ENCODE results near the gene SLC35F3.
"Not testable (repeated sequence)": the region's sequence is repeated elsewhere in the genome, so short reads cannot be mapped to it uniquely, and the experiment has no call there.

SLC35F3 gene

DNA sequence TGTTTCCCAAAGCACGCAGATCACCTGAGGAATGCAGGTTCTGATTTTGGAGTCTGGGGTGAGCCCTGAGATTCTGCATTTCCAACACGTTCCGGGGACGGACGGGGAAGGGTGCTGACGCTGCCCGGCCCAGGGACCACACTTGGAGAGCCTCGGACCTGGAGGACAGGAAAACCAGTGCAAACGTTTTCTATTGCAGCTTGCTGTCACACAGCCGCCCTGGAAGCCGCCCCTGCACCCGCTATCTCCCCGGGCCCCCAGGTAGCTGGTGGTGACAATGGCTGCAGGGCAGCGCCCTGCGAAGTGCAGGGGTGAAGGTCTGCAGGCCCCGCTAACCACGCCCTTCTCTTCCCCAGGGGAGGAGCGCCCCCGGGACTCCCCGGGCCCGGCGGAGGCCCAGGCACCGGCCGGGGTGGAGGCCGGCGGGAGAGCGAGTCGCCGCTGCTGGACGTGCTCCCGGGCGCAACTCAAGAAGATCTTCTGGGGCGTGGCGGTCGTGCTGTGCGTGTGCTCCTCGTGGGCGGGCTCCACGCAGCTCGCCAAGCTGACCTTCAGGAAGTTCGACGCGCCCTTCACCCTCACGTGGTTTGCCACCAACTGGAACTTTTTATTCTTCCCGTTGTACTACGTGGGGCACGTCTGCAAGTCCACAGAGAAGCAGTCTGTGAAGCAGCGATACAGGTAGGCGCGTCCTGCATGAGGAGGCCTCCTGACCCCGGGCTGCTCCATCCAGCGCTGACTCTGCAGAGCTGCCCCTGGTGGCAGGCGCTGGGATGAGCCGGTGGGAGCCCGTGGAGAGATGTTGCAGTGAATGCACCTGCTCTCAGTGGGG lies 326.8 kb downstream of the SLC35F3 start:
- DNase-seq: no peak

DNA sequence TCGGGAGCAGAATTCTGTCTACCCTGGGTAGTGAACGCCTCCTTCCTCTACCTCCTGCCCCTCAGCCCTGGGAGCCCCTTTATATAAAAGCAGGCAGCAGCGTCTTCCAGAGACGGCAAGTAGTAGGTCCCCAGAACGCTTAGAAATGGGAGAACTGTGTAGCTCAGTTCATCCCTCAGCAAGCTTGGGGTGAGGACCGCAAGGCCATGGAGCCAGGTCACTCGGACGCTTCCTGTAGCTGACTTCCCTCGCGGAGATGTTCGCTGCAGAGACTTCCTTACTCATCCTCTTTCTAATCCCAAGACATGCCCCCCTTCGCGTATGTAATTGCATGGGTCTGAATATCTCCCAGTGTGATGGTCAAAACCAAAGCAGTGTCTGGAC lies 327.4 kb downstream of the SLC35F3 start:
- no peak for DNase-seq

DNA sequence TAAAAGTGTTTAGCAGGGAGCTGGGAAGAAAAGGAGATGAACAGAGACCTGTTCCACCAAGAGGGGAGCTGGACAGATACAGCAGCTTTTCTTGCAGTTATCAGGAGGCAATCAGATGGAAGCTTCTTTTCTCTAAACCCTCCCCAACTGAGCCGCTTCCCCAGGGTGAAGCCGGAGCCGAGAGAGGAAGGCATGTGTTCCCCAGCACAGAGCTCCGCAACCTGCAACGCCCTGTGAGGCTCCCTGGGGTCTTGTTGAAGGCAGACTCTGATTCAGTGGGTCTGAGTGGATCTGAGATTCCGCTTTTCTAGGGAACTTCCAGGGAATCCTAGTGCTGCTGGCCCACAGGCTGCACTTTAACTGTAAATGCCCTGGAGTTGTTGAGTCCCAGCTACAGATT lies 329.7 kb downstream of the SLC35F3 start:
- DNase-seq: no peak

DNA sequence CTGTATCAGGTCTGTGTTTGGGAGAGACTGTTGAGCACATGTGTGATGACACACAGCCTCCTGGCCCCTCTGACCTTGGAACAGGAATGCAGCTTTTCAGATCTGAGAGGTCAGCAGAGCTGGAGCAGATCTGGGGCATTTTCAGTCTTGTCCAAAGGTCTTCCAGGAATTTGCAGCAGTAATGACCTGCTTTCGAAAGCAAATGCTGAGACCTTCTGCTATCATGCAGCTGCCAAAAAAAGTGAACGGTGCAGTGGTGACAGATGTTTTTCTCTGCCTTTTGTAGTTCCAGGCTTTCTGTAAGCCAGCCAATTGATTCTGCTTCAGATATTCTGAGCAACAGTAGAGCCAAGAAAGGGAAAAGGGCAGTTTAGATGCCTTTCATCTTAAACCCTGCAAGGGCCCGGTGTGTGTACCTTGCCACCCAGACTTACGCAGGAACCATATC lies 331.0 kb downstream of the SLC35F3 start:
- DNase-seq: no peak

DNA sequence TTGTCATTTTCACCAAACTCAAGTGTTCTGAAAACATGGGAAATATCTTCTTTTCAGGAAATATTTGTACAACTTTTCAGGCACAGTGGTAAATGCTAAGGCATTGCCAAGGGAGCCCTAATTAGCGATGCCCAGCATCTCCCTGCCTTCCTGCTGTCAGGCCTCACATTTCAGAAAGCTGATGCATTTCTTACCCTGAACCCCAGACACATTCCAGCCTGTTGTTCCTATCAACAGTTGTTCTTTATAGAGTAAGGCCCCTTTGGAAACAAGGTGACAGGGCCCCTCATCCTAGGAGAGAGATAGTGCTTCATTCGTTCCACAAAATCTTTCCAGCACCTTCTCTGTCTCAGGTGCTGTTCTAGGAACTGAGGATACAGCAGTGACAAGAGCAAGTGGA lies 332.9 kb downstream of the SLC35F3 start:
- no peak for DNase-seq

DNA sequence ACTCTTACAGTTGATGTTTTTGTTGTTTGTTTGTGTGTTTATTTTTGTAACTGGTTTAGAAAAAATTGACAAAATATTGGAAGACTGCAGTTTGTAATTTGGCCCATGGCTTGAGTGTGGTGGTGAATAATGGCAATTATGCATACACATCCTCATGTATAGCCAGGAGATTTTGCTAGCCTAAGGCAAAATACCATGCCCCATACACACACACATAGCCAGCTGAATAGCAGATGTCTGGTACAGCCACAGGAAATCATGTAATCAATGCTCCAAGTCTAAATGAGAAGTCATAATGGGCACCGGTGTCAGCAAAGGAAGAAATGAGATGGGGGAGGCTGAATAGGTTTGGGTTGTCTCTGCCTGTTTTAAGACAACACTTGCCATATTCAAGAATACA lies 333.6 kb downstream of the SLC35F3 start:
- DNase-seq: no peak

DNA sequence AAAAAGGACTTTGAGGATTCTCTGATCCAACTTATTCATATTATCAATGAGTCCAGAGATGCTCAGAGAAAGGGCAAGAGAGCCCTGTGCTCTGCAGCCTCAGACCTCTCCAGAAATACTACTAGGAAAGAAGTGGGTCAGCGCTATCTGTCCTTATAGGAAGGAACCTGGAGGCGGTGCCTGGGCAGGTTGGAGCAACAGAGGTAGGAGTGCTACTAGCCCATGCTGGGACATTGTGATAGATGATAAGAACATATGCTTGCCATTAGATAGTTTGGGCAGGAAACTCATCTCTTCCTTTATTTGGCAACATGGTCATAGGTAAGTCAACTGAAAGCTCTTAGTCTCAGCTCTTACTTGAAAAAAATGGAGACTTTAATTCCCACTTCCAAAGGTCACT lies 335.0 kb downstream of the SLC35F3 start:
- no peak for DNase-seq

DNA sequence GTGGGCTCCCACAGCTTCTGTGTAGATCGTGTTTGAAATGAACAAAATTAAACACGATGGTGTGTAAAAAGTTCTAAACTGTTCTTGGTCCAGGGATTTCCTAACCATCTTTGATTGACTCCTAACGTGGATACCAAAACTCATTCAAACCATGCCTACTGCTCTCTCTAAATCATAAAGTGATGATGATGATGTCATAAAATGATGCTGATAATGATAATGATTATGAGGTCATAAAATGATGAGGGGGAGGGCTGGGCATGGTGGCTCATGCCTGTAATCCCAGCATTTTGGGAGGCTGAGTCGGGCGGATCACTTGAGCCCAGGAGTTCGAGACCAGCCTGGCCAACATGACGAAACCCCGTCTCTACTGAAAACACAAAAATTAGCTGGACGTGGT lies 335.5 kb downstream of the SLC35F3 start:
- DNase-seq: no peak

DNA sequence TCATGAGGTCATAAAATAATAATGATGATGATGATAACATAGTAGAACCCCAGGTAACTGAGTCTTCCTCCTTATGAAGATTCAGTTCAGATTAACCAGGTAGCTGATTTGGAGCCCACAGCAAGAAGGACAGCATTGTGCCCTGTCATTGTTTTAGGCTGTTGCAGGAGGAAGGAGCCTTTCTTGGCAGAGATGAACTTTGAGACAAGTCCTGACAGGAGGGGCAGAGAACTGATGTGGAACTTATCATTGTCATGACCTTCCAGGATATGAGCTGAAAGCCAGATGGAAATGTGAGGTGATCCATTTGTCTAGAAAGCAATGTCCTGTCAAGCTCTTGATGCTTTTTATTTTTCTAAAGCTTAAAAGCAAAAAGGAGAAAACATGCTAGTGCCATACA lies 336.2 kb downstream of the SLC35F3 start:
- no peak for DNase-seq

DNA sequence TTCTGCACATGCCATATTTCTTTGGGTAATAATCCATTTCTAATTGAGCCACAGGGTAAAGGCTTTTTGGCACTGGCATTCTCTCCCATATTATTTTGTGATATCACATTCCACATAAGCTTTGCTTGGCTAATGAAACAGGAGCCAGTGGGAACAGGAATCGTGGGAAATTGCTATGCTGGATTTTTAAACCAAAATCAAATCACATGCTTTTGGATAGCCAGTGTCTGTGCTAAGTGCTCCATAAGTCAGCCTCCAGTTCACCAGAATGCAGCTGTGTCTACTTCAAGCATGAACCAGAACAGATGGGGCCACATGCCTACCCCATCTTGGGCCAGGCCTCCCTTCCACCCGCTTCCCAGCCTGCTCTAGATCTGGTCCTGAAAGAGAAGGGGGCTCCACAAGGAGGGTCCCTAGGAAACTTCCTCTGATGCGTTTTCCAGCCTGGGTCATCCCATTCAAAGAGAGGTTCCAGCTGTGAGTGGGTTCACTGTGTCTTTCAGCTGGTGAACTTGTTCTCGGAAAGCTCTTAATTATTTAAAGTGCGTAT lies 337.5 kb downstream of the SLC35F3 start:
- DNase-seq: no peak

DNA sequence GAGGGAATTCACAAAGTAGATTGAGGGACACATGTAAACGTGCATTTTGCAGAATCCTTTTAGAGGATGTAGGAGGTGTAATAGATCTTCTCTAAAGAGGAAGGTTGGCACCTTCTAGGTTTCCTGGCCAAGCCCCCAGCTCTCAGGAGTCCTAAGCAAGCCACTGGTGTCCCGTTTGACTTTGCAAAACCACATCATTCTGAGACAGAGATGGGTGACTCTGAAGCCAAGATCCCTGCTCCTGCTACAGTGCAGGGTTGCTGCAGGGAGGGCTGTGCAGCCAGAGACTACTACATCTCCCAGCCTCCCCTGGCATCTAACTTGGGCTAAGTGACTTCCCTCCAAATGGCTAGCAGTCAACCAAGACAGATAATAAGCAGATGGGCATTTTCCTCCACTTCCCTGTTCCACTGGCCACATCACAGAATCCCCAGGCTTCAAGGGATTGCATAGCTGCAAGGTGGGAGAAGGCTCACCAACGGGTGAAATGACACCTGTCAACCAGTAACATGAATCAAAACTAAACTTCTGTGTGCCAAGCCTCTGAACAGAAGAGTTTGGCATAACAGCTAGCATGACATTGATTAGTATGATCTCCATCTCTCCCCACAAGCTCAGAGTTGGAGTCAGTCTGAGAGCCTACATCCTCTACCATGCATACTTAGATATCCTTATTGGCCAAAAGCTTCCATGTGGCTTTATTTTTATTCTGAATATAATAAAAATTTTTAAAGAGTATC lies 339.2 kb downstream of the SLC35F3 start:
- DNase-seq: no peak

DNA sequence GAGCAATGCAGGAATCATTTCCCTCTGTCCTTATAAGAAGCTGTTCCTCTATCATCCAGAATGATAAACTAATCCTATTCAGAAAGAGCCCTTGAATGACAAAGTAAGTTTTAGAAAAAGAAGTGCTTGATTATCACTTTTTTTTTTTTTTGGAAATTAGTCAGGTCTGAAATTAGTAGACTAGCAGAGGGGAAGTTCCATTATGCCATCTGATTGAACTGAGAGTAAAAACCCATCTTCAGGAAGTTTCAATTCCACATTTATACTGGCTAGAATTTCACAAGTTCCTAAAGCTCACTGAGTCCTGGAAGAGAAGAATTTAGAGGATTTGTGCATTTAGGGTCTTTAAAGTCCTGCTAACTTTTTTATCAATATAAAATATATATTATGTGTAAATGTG lies 340.0 kb downstream of the SLC35F3 start:
- no peak for DNase-seq

DNA sequence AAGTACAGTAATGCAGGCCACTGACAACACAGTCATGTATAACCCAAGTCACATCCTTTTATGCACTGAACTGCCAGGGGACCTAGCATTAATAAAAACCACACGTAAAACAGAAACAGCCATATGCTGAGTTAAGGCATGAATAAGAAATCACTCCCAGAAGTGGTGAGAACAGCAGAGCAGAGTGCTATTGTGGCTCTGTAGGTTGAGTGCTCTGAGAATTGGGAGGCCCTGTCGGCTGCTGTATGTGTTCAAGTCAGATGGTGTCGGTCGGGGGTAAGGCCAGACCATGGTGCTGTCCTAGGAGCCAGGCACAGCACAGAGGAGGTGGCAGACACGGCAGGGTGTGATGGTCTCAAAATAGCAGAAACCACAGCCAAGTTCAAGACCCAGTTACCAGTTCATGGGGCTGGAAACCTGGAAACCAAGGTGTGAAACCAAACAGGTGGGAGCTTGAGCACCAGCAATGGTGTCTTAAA lies 342.2 kb downstream of the SLC35F3 start:
- no peak for DNase-seq

DNA sequence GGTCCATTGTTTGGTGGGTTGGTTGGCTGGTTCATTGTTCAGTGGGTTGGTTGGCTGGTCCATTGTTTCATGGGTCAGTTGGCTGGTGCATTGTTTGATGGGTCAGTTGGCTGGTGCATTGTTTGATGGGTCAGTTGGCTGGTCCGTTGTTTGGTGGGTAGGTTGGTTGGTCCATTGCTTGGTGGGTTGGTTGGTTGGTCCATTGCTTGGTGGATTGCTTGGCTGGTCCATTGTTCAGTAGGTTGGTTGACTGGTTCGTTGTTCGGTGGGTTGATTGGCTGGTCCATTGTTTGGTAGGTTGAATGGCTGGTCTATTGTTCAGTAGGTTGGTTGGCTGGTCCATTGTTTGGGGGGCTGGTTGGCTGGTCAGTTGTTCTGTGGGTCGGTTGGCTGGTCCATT lies 343.3 kb downstream of the SLC35F3 start:
- DNase-seq: not testable (repeated sequence)

DNA sequence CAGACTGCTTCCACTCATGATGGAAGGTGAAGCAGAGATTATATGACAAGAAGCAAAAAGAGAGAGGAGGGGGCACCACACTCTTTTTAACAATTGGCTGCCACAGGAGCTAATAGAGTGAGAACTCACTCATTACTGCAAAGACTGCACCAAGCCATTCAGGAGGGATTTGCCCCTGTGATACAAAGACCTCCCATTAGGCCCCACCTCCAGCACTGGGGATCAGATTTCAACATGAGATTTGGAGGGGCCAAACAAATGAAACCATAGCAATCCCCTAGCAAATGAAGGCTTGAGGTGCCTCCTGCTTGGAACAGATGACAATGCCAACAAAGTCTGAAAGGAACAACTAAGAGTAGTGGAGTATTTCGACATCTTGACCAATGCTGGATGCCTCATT lies 346.3 kb downstream of the SLC35F3 start:
- DNase-seq: no peak

DNA sequence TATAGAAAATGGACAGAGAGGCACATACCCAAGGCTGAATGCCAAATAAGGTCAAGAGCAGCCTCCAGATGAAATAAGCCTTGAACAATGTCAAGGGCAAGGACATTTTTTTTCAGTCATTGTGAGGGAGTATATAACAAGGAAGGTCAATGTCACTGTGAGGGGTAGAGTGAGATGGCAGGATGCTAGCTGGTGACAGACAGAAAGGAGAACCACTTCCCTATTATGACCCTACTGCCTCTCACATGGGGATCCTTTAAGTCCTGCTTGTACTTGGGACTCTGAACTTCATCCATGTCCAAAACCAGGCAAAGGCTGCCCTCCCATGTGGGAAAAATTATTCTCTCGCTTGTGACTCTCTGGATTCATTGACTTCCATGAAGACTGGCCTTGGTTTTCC lies 349.3 kb downstream of the SLC35F3 start:
- DNase-seq: no peak

DNA sequence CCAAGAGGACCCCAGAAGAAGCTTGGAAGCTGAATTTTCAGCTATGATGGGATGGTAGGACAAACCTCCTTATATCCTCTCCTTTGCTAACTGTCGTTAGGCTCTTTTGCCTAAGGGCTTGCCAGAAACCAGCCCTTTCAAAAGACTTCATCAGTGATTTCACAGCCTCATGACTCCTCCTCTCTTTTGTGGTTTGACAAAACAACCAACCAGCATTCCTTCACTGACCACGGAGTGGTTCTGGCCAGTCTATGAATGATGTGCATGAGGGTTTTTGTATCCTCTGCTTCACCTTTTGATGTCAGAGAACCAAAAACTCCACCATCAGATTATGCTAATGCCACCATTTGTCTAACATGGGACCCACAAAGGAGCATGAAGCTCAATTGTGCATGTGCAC lies 351.9 kb downstream of the SLC35F3 start:
- DNase-seq: no peak

DNA sequence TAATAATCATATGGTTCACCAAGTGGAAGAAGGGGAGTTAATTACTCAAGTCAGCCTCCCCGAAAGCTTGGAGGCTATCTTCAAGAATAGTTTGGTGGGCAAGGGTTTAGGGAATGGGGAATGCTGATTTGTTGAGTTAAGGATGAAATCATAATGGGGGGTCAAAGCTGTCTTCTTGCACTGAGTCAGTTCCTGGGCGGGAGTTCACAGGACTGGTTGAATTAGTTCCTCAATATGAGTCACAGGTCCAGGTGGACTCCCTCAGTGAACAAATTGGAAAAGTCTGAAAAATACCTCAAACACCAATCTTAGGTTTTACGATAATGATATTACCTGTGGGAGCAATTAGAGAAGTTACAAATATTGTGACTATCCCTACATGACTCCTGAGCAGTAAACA lies 353.6 kb downstream of the SLC35F3 start:
- DNase-seq: no peak

DNA sequence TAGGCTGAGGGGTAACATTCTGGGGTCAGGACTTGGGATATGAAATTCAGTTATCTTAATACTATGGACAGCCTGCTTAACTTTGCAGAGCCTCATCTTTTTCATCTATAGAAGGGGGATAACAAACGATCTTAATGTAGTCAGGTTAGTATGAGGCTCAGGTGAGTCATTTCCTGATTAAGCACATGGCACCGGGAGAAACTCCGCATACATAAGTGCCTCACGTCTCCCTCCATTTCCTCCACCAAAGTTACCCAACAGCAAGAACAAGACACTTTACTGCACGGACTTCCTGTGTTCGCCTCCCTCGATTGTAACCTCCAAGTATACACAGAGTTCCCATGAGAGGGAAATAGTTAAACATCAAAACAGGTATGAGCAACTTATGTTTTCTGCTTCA lies 356.1 kb downstream of the SLC35F3 start:
- no peak for DNase-seq

DNA sequence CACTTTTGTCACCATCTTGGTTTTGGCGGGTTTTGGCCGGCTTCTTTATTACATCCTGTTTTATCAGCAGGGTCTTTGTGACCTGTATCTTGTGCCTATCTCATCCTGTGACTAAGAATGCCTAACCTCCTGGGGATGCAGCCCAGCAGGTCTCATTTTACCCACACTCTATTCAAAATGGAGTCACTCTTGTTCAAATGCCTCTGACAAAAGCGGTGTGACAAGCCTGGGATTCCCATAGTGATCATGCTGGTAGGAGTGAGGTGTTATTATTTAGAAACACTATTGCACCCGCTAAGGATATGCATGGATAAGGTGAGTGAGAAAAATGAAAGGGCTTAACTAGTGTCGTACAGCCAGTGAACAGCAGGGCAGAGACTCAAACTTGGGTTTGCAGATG lies 357.1 kb downstream of the SLC35F3 start:
- DNase-seq: no peak

DNA sequence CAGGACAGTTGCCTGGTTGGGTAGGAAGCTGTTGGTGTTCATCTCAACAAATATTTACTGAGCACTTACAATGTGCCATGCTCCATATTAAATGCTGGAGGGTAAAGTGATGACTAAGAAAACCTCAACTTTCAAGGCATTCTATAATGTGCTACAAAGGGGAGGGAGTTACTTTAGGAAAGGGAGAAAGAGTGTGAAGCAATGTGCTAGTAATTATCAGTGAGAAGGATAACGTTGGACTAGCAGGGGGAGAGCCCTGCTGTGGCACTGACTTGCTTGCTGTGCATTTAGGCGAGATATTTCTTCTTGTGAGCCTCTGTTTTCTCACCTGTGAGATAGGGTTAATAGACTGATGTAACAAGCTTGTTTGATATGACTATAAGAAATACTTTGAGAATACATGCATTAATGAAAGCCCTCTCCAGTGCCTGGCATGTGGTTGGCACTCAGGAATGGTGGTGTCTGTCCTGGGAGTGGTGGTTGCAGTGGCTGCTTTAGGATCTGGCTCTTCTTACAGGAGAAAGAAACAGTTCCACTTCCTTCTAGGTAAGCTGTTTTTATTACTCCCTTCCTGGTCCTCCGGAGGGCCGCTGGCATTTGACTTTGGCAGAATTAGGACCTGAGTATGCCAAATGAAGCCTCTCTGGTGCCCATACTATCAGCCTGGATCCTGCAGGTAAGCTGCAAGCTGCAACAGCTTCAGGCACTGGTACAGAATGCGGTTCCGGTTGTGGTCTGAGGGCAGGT lies 357.7 kb downstream of the SLC35F3 start:
- DNase-seq: no peak

DNA sequence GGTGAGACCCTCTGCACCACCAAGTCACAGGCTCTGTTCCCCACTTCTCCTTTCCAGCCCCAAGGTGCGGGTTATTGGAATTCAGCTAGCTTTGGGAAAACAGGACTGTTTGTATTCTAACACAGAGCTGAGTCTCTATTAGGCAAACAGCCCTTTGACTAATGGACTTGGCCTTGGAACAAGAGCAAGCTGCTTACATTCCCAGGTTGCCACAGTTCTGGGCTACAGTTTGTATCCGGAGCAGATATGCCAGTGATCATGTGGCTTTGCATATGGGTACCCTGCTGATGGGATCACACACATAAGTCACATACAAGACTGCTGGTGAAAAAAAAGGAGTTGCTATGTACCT lies 358.3 kb downstream of the SLC35F3 start:
- no peak for DNase-seq

DNA sequence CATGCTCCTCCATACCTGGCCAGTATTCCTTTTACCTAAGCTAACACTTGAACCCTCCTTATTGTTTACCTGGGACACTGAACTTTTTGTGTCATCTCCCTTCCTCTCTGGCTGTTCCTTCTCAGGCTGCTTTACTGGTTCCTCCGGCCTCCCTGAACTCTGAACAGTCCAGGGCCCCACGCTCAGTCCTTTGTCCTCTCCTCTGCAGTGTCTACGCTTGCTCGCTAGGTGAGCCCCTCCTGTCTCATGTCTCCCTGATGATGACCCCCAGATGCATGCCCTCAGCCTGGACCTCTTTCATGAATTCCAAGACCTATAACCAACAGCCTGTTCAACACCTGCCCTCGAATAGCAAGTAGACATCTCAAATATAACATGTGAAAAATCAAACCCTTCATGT lies 360.4 kb downstream of the SLC35F3 start:
- no peak for DNase-seq
